Adrenal gland (tissue), 5 donors: Measurements from ENCODE around the gene RNASE1.

Experiments
- CTCF ChIP-seq, 6 experiments: fragments of 450-650 bp in 4 of 6; fragments of 200-600 bp in 2 of 6; sonication (generic) in 1 of 6; IDR thresholded peaks; 1 replicate in 5 of 6; 2 replicates in 1 of 6; pipeline versions ENCODE4 v1.5.1 to v1.8.0; 2016 to 2021; ENCODE audit warnings: antibody characterized with exemption in 6 of 6, mild to moderate bottlenecking in 2 of 6, moderate library complexity in 1 of 6
- POLR2A ChIP-seq, 2 donors: fragments of 450-650 bp; IDR thresholded peaks; one replicate each; pipeline ENCODE4 v1.6.1; 2017; ENCODE audit warnings: antibody characterized with exemption in 2 of 2, mild to moderate bottlenecking in 2 of 2, moderate library complexity in 1 of 2
- donor health status: DM: no; HTN: no; CAD: no.

GRCh38 chr14:20798318-20798717, 4.3 kb downstream of the RNASE1 start:
- TF ChIP-seq CTCF (IDR thresholded peaks at IDR 0.05) (no peak), POLR2A (IDR thresholded peaks at IDR 0.05) (no peak)
